H1 (cell line): Measurements from ENCODE around the gene TBC1D22A. TPM values are rescaled to one million over a fixed set of nuclear protein-coding genes. Genes with fewer than 3 reads are reported as not detected.

Source experiments
- CTCF ChIA-PET: fragments of 300-600 bp; sonication (Branson Sonifier 250); formaldehyde crosslinking; loops from one replicate; lab custom pipeline; 2021; ENCODE audit not compliant: partially characterized antibody; lab: Charles Lee
- POLR2A ChIA-PET: fragments of 300-600 bp; sonication (Branson Sonifier 250); formaldehyde crosslinking; loops from one replicate; lab custom pipeline; 2021; ENCODE audit warnings: inconsistent platforms; ENCODE audit not compliant: partially characterized antibody; lab: Charles Lee
- DNase-seq, 2 experiments: peaks; one replicate each; pipeline versions ENCODE4 v3.0.0 to v3.0.0-alpha.2; 2010 to 2022; ENCODE audit warnings: low spot score in 2 of 2, low read depth in 1 of 2, mixed read lengths in 1 of 2
- FAIRE-seq: peaks from 2 replicates; lab custom pipeline; 2011; peaks lifted over from hg19 to GRCh38; lab: Jason Lieb, UNC
- H2AFZ ChIP-seq: 2 replicates; pipeline ENCODE4 v1.8.1; 2012; ENCODE audit warnings: low read length, inconsistent platforms
- H2AK5ac ChIP-seq: 2 replicates; pipeline ENCODE4 v1.6.1; 2013; ENCODE audit warnings: low read depth, low read length
- H2BK120ac ChIP-seq: replicated peaks from 2 replicates; pipeline ENCODE3; 2013; ENCODE audit warnings: low read depth, low read length, inconsistent platforms
- H2BK12ac ChIP-seq: 2 replicates; pipeline ENCODE4 v1.6.1; 2013; ENCODE audit warnings: low read depth, low read length
- H2BK15ac ChIP-seq: 2 replicates; pipeline ENCODE4 v1.6.1; 2013; ENCODE audit warnings: low read length
- H2BK20ac ChIP-seq: 2 replicates; pipeline ENCODE4 v1.6.1; 2013; ENCODE audit warnings: low read length
- H2BK5ac ChIP-seq: 2 replicates; pipeline ENCODE4 v1.6.1; 2013; ENCODE audit warnings: low read depth, low read length
- H3K14ac ChIP-seq: 2 replicates; pipeline ENCODE4 v1.6.1; 2013; ENCODE audit warnings: inconsistent platforms; ENCODE audit not compliant: insufficient read length
- H3K18ac ChIP-seq: 2 replicates; pipeline ENCODE4 v1.6.1; 2013; ENCODE audit warnings: low read length; ENCODE audit errors: extremely low read depth
- H3K23ac ChIP-seq: 2 replicates; pipeline ENCODE4 v1.6.1; 2013; ENCODE audit warnings: inconsistent platforms; ENCODE audit not compliant: insufficient read length
- H3K23me2 ChIP-seq: 2 replicates; pipeline ENCODE4 v1.6.1; 2013; ENCODE audit warnings: low read depth, low read length
- H3K27ac ChIP-seq: 2 replicates; pipeline ENCODE4 v1.6.1; 2011; ENCODE audit warnings: low read depth, low read length, inconsistent platforms
- H3K27me3 ChIP-seq, 4 experiments: replicated peaks in 1 of 4; 1 replicate in 1 of 4; 2 replicates in 3 of 4; pipeline versions ENCODE4 v1.6.1 to v1.8.1; 2011 to 2013; ENCODE audit warnings: low read length in 3 of 4, mild to moderate bottlenecking in 3 of 4, inconsistent platforms in 2 of 4, mixed read lengths in 2 of 4, moderate library complexity in 1 of 4; ENCODE audit not compliant: control insufficient read depth in 3 of 4, insufficient read depth in 3 of 4; ENCODE audit errors: extremely low read depth in 1 of 4
- H3K36me3 ChIP-seq, 4 experiments: 2 replicates each; pipeline versions ENCODE4 v1.6.1 to v1.8.1; 2011 to 2013; ENCODE audit warnings: mild to moderate bottlenecking in 4 of 4, low read length in 3 of 4, moderate library complexity in 2 of 4, control low read depth in 1 of 4, inconsistent platforms in 1 of 4; ENCODE audit not compliant: insufficient read depth in 4 of 4, control insufficient read depth in 2 of 4
- H3K4ac ChIP-seq: replicated peaks from 2 replicates; pipeline ENCODE3; 2013; ENCODE audit warnings: low read length, low read depth, mixed read lengths, inconsistent platforms; ENCODE audit not compliant: insufficient read length
- H3K4me1 ChIP-seq, 4 experiments: replicated peaks in 1 of 4; 1 replicate in 1 of 4; 2 replicates in 3 of 4; pipeline versions ENCODE4 v1.6.1 to v1.8.1; 2011 to 2013; ENCODE audit warnings: low read length in 3 of 4, inconsistent platforms in 2 of 4, mixed read lengths in 1 of 4; ENCODE audit not compliant: insufficient read depth in 4 of 4, control insufficient read depth in 3 of 4
- H3K4me2 ChIP-seq, 2 experiments: 2 replicates each; pipeline versions ENCODE4 v1.6.1 to v1.8.1; 2011 to 2013; ENCODE audit warnings: low read depth in 2 of 2, low read length in 2 of 2, control low read depth in 1 of 2, inconsistent platforms in 1 of 2, mild to moderate bottlenecking in 1 of 2; ENCODE audit not compliant: insufficient read depth in 1 of 2
- H3K4me3 ChIP-seq, 4 experiments: fragments of 200-600, 300-600 bp in 1 of 4; sonication (generic), shearing (Covaris generic), sonication (Bioruptor Twin) in 1 of 4; 2 replicates each; pipeline versions ENCODE4 v1.5.1 to v1.8.1; 2011 to 2016; ENCODE audit warnings: low read length in 4 of 4, low read depth in 3 of 4, control low read depth in 2 of 4, inconsistent platforms in 2 of 4, mild to moderate bottlenecking in 2 of 4, mixed read lengths in 1 of 4, moderate library complexity in 1 of 4; ENCODE audit not compliant: insufficient read depth in 2 of 4; ENCODE audit errors: extremely low read depth in 1 of 4
- H3K56ac ChIP-seq: replicated peaks from 2 replicates; pipeline ENCODE3; 2013; ENCODE audit warnings: low read depth, mild to moderate bottlenecking, mixed read lengths, low read length, inconsistent platforms; ENCODE audit not compliant: insufficient read length
- H3K79me1 ChIP-seq: 2 replicates; pipeline ENCODE4 v1.6.1; 2013; ENCODE audit warnings: low read depth, low read length, control low read depth
- H3K79me2 ChIP-seq, 2 experiments: 2 replicates each; pipeline versions ENCODE4 v1.6.1 to v1.8.1; 2012 to 2013; ENCODE audit warnings: low read length in 2 of 2, mild to moderate bottlenecking in 2 of 2, inconsistent platforms in 1 of 2; ENCODE audit not compliant: insufficient read depth in 2 of 2, control insufficient read depth in 1 of 2
- H3K9ac ChIP-seq, 4 experiments: replicated peaks in 1 of 4; 1 replicate in 1 of 4; 2 replicates in 3 of 4; pipeline versions ENCODE4 v1.6.1 to v1.8.1; 2011 to 2013; ENCODE audit warnings: low read depth in 3 of 4, low read length in 3 of 4, control low read depth in 2 of 4, mild to moderate bottlenecking in 2 of 4, moderate library complexity in 2 of 4, inconsistent platforms in 1 of 4; ENCODE audit errors: extremely low read depth in 1 of 4
- H3K9me3 ChIP-seq, 2 experiments: 2 replicates each; pipeline versions ENCODE4 v1.6.1 to v1.8.1; 2012 to 2013; ENCODE audit warnings: mild to moderate bottlenecking in 2 of 2, moderate library complexity in 2 of 2, control low read depth in 1 of 2, inconsistent platforms in 1 of 2, low read depth in 1 of 2, low read length in 1 of 2, mixed read lengths in 1 of 2; ENCODE audit not compliant: insufficient read depth in 2 of 2
- H4K20me1 ChIP-seq, 2 experiments: replicated peaks in 1 of 2; 2 replicates each; pipeline versions ENCODE3 to v1.8.1; 2011 to 2013; ENCODE audit warnings: inconsistent platforms in 2 of 2, low read length in 2 of 2, mild to moderate bottlenecking in 1 of 2; ENCODE audit not compliant: insufficient read depth in 2 of 2, control insufficient read depth in 1 of 2
- H4K5ac ChIP-seq: 2 replicates; pipeline ENCODE4 v1.6.1; 2013; ENCODE audit warnings: low read length, low read depth, mixed read lengths, inconsistent platforms; ENCODE audit not compliant: insufficient read length
- H4K8ac ChIP-seq: 2 replicates; pipeline ENCODE4 v1.8.0; 2013; ENCODE audit warnings: mild to moderate bottlenecking, moderate library complexity, low read length, inconsistent platforms; ENCODE audit not compliant: insufficient read depth; ENCODE audit errors: extremely low read depth
- H4K91ac ChIP-seq: replicated peaks from 2 replicates; pipeline ENCODE3; 2013; ENCODE audit warnings: low read length, mixed read lengths, inconsistent platforms; ENCODE audit not compliant: insufficient read length
- EGR1 ChIP-seq: IDR thresholded peaks from 2 replicates; pipeline ENCODE4 v1.6.1; 2011; ENCODE audit warnings: low read depth, low read length, borderline replicate concordance
- RFX5 ChIP-seq: IDR thresholded peaks from 2 replicates; pipeline ENCODE4 v1.6.1; 2011; ENCODE audit warnings: low read depth, low read length, improper control_type of control experiment, borderline replicate concordance
- SP2 ChIP-seq: IDR thresholded peaks from 2 replicates; pipeline ENCODE4 v1.6.1; 2012; ENCODE audit warnings: mild to moderate bottlenecking, low read length, inconsistent platforms
- TCF12 ChIP-seq: IDR thresholded peaks from 2 replicates; pipeline ENCODE4 v1.6.1; 2011; ENCODE audit warnings: low read depth, mild to moderate bottlenecking, low read length
- TEAD4 ChIP-seq: IDR thresholded peaks from 2 replicates; pipeline ENCODE4 v1.6.1; 2012; ENCODE audit warnings: low read depth, low read length, inconsistent platforms, mixed read lengths
- WGBS, 2 experiments: shearing (Covaris generic) in 1 of 2; methylation state at CpG; one replicate each; pipeline versions ENCODE4 v1.1.6 to v1.1.7; 2013 to 2015; ENCODE audit warnings: low lambda C conversion rate in 2 of 2, mixed read lengths in 2 of 2, inconsistent platforms in 1 of 2, low coverage in 1 of 2, missing lambda C conversion rate in 1 of 2; ENCODE audit not compliant: insufficient replicate concordance in 2 of 2, insufficient coverage in 1 of 2, insufficient read length in 1 of 2; ENCODE audit errors: extremely low coverage in 1 of 2, missing lambda C conversion rate in 1 of 2; 5-methylcytosine and 5-hydroxymethylcytosine counted together
- polyA plus RNA-seq, 7 experiments: library from polyadenylated mRNA; depleted of rRNA in 3 of 7; stranded (reverse) in 5 of 7; unstranded in 2 of 7; fragments of >200 nt in 5 of 7; fragments of 200-250 nt in 2 of 7; gene quantifications; 1 replicate in 5 of 7; 2 replicates in 1 of 7; 4 replicates in 1 of 7; pipeline versions ENCODE4 v1.2.1 to v1.2.3, GENCODE V29; 2011 to 2013; ENCODE audit warnings: missing spikeins in 2 of 7, mixed read lengths in 2 of 7
- total RNA-seq: library from RNA; stranded (reverse); fragmentation: NEBNext Ultra II Directional; extraction: Animal tissue kit (Norgen Biotek cat#: 25700); gene quantifications from 2 replicates; pipeline ENCODE4 v1.2.1, GENCODE V29; 2021
- TF ChIP-seq, protein P1 (sequence below): IDR thresholded peaks from 2 replicates; pipeline ENCODE4 v1.6.1; 2012; ENCODE audit warnings: low read length, inconsistent platforms

Gene TBC1D22A
- total and polyA plus RNA-seq, 2 of the 8 experiments (the other 6 are each of a cell fraction or from before 2014, with no cell fraction given), result 11.9 to 18.4 TPM

DNA sequence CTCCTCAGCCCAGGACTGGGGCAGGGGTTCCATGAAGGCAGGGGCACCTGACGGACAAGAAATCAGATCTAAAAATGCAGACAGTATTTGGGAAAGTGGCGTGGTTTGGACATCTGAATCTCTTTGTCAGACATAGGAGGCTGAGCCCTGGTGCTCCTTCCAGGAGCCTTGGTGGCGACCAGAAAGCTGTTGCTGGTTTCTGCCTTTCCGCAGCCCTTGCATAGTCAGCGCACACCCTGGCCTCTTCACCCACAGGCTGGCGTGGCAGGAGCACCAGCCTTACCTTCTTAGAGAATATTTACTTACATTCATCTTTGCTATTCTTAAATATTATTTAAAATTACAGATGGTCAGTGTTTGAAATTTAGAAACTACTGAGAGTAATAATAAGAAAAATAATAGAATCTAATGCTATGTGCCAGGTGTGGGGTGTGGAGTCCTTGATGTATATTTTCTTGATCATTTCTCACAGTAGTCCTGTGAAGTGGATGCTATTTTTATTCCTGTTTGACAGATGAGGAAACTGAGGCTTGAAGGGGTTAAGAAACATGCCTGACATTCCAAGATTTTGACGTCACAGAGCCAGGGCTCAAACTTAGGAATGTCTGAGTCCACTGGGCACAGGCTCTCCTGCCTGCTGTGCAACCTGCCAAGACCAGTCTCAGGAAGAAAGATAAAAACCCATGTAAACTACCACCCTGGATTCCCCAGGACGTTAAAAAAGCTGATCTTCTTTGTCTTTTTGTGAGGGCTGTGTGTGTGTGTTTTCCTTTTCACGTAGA lies 51.6 kb downstream of the TBC1D22A start:
- ChIA-PET POLR2A (no interaction called here), CTCF (interaction anchor here (1.4 to 4.2 kb wide), 3 partner anchors 11 to 15 kb away, joined by 3 to 32 read pairs (median 6); no protein-coding TSS in a partner anchor)
- H3K18ac ChIP-seq, result no peak overlapping the region
- no peak overlapping the region for H3K14ac ChIP-seq
- H2BK20ac ChIP-seq, result no peak overlapping the region
- no peak overlapping the region for H3K4me2 ChIP-seq
- no peak overlapping the region for H4K91ac ChIP-seq
- H3K4ac ChIP-seq, result no peak overlapping the region
- H3K79me1 ChIP-seq, result peaks cover 6% of the 10 kb centered on the region
- H3K9me3 ChIP-seq, result no peaks in the 10 kb centered on the region
- H3K4me1 ChIP-seq, result peaks cover 0 to 2% (median under 1%) of the 10 kb centered on the region in 4 experiments; a peak in 1 of 7 replicates
- H3K27me3 ChIP-seq, result no peaks in the 10 kb centered on the region
- no peak overlapping the region for H4K5ac ChIP-seq
- no peak overlapping the region for H3K9ac ChIP-seq
- peak overlapping the region; percentile 57; the same call in 1 of the 2 replicates for H4K8ac ChIP-seq
- H2BK120ac ChIP-seq, result no peak overlapping the region
- no peak overlapping the region for H2AK5ac ChIP-seq
- peaks cover 0 to 9% of the 10 kb centered on the region in 2 experiments; a peak in 2 of 4 replicates for H3K79me2 ChIP-seq
- no peak overlapping the region for H3K27ac ChIP-seq
- no peaks in the 10 kb centered on the region for H3K23me2 ChIP-seq
- no peak overlapping the region for H2BK15ac ChIP-seq
- H3K56ac ChIP-seq, result no peak overlapping the region
- FAIRE-seq, result no peak
- H2AFZ ChIP-seq, result no peak overlapping the region
- H2BK5ac ChIP-seq, result no peak overlapping the region
- no peak overlapping the region for H2BK12ac ChIP-seq
- WGBS, 2 experiments, result 83% methylated on average over 9 of the region's 9 CpGs; no CpG with 5 or more reads in 1 of the 2 experiments
- TF ChIP-seq EGR1 (no peak), RFX5 (no peak), SP2 (no peak), TEAD4 (0 out of 2 replicates have a peak, but pooled peaks have one; percentile 46), TCF12 (no peak)
- TF ChIP-seq, protein P1, sequence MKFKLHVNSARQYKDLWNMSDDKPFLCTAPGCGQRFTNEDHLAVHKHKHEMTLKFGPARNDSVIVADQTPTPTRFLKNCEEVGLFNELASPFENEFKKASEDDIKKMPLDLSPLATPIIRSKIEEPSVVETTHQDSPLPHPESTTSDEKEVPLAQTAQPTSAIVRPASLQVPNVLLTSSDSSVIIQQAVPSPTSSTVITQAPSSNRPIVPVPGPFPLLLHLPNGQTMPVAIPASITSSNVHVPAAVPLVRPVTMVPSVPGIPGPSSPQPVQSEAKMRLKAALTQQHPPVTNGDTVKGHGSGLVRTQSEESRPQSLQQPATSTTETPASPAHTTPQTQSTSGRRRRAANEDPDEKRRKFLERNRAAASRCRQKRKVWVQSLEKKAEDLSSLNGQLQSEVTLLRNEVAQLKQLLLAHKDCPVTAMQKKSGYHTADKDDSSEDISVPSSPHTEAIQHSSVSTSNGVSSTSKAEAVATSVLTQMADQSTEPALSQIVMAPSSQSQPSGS, result no peak
- H3K4me3 ChIP-seq, result no peak overlapping the region
- peaks cover 8 to 11% of the 10 kb centered on the region in 2 experiments for H4K20me1 ChIP-seq
- no peak overlapping the region for H3K23ac ChIP-seq
- no peaks in the 10 kb centered on the region; a peak in 1 of 8 replicates for H3K36me3 ChIP-seq
- peak in 1 of 2 experiments; percentile 39 for DNase-seq
